Activated B cell treated with CpG ODN at 0.5 μM for 24 hours (primary cell): ENCODE data around the gene TAC3. TPM values are rescaled to one million over a fixed set of nuclear protein-coding genes. Genes with fewer than 3 reads are reported as not detected.

Experiments used
- ATAC-seq: fragments of 200-7000 bp; cut with Tn5 transposase; one replicate; pipeline ENCODE4 v1.10.0; 2021; ENCODE audit warnings: low read depth, mild to moderate bottlenecking, moderate library complexity
- CTCF ChIA-PET: fragments of 350-600 bp; sonication (Branson Sonifier 250); formaldehyde crosslinking; loops from one replicate; lab custom pipeline; 2021; ENCODE audit warnings: antibody characterized with exemption; lab: Charles Lee
- POLR2A ChIA-PET: fragments of 350-600 bp; sonication (Branson Sonifier 250); formaldehyde crosslinking; loops from one replicate; lab custom pipeline; 2021; ENCODE audit warnings: antibody characterized with exemption; lab: Charles Lee
- DNase-seq: peaks from one replicate; pipeline ENCODE4 v3.0.0; 2022
- H3K27ac Mint-ChIP-seq: one replicate; pipeline ENCODE4 v1.8.0; 2020; ENCODE audit warnings: mixed read lengths
- H3K27me3 Mint-ChIP-seq: one replicate; pipeline ENCODE4 v1.8.0; 2021; ENCODE audit warnings: mixed read lengths
- H3K36me3 Mint-ChIP-seq: one replicate; pipeline ENCODE4 v1.8.0; 2021; ENCODE audit warnings: low read depth, mixed read lengths
- H3K4me1 Mint-ChIP-seq: one replicate; pipeline ENCODE4 v1.8.0; 2021; ENCODE audit warnings: mixed read lengths
- H3K4me3 Mint-ChIP-seq: one replicate; pipeline ENCODE4 v1.8.0; 2020; ENCODE audit warnings: mild to moderate bottlenecking, mixed read lengths
- H3K9me3 Mint-ChIP-seq: one replicate; pipeline ENCODE4 v1.8.0; 2020; ENCODE audit warnings: mixed read lengths
- intact Hi-C: fragments of 100-400 bp; cut with micrococcal nuclease; formaldehyde crosslinking; loops from one replicate; pipeline ENCODE4 v1.15.1; 2024
- total RNA-seq: library from RNA; stranded (reverse); gene quantifications from 2 replicates; pipeline ENCODE4 v1.2.3, GENCODE V29; 2022
- TF ChIP-seq, protein P1 (sequence below): fragments of 200-600 bp; IDR thresholded peaks from one replicate; pipeline ENCODE4 v1.8.0; 2022; ENCODE audit warnings: antibody characterized with exemption, mild to moderate bottlenecking

Gene TAC3
- total RNA-seq, 1 donor from 2014 or later = not detected

- Mint-ChIP-seq H3K4me3 (no peak overlapping the region), H3K27me3 (peaks cover 6% of the 10 kb centered on the region), H3K4me1 (peaks cover 12% of the 10 kb centered on the region), H3K36me3 (peaks cover 12% of the 10 kb centered on the region), H3K27ac (no peak overlapping the region), H3K9me3 (no peaks in the 10 kb centered on the region)
- intact Hi-C loops = no loop called here
- DNase-seq (no peak), ATAC-seq (no peak)
- TF ChIP-seq, protein P1, sequence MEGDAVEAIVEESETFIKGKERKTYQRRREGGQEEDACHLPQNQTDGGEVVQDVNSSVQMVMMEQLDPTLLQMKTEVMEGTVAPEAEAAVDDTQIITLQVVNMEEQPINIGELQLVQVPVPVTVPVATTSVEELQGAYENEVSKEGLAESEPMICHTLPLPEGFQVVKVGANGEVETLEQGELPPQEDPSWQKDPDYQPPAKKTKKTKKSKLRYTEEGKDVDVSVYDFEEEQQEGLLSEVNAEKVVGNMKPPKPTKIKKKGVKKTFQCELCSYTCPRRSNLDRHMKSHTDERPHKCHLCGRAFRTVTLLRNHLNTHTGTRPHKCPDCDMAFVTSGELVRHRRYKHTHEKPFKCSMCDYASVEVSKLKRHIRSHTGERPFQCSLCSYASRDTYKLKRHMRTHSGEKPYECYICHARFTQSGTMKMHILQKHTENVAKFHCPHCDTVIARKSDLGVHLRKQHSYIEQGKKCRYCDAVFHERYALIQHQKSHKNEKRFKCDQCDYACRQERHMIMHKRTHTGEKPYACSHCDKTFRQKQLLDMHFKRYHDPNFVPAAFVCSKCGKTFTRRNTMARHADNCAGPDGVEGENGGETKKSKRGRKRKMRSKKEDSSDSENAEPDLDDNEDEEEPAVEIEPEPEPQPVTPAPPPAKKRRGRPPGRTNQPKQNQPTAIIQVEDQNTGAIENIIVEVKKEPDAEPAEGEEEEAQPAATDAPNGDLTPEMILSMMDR = no peak
- ChIA-PET CTCF (interaction anchor here (0.8 kb wide), 1 partner anchor 235 kb away, joined by 3 read pairs; no protein-coding TSS in a partner anchor), POLR2A (interaction anchor here (0.6 kb wide), 1 partner anchor 121 kb away, joined by 3 read pairs; no protein-coding TSS in a partner anchor)
These were observed 24.7 kb downstream of the TAC3 start for GRCh38 chr12:56991319-56992246.

DNA sequence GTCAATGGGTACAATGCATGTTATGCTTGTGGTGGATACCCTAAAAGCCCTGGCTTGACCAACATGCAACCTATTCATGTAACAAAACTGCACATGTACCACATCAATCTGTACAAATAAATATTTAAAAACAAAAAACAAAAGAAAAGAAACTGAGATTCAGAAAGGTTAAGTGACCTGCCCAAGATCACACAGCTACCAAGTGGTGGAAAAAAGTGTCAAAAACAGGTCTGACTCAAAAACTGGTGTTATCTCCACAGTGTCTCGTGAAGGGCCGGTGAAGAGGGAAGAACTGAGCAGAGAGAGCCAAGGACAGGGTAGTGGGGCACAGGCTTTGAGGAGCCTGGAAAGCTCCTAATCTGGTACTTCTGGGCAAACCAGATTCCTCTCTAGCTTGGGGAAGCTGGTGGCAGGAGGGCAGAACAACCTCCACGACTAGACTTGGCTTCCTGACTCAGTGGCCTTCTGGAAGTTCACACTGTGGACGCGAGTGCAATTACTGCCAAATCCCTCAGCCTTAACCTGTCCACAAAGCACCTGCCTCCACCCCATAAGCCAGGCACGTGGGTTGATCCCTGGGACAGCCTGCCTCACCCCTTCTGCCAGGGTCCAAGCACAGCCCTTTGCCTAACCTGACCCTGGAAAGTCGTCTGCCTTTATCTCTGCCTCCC lies 25.5 kb downstream of the TAC3 start:
- CTCF ChIA-PET = interaction anchor here (0.8 kb wide), 1 partner anchor 234 kb away, joined by 3 read pairs; no protein-coding TSS in a partner anchor
- intact Hi-C loops = no loop called here
- Mint-ChIP-seq H3K27me3 (peaks cover 6% of the 10 kb centered on the region), H3K4me1 (peaks cover 12% of the 10 kb centered on the region), H3K9me3 (no peaks in the 10 kb centered on the region), H3K4me3 (no peak overlapping the region), H3K36me3 (peaks cover 5% of the 10 kb centered on the region), H3K27ac (no peak overlapping the region)
- no peak for ATAC-seq
- no peak for DNase-seq
- POLR2A ChIA-PET = interaction anchor here (0.6 kb wide), 1 partner anchor 122 kb away, joined by 3 read pairs; no protein-coding TSS in a partner anchor
- TF ChIP-seq, protein P1 = no peak

- Mint-ChIP-seq H3K27ac (no peak overlapping the region), H3K36me3 (no peaks in the 10 kb centered on the region), H3K4me3 (no peak overlapping the region), H3K9me3 (no peaks in the 10 kb centered on the region), H3K4me1 (peaks cover 12% of the 10 kb centered on the region), H3K27me3 (peaks cover 6% of the 10 kb centered on the region)
- TF ChIP-seq, protein P1 = no peak
- DNase-seq = no peak
- intact Hi-C loops = no loop called here
- no peak for ATAC-seq
- CTCF ChIA-PET = interaction anchor here (0.8 to 4.4 kb wide), 2 partner anchors 233 kb away, joined by 3 to 68 read pairs; no protein-coding TSS in a partner anchor
- POLR2A ChIA-PET = no interaction called here
These were observed 26.3 kb downstream of the TAC3 start for GRCh38 chr12:56989861-56990610.

- H3K27me3 Mint-ChIP-seq = peaks cover 6% of the 10 kb centered on the region
- ChIA-PET CTCF (interaction anchor here (0.7 to 4.4 kb wide), 13 partner anchors 9 to 474 kb away, joined by 3 to 68 read pairs (median 8); partner anchors contain the start of gene HSD17B6), POLR2A (interaction anchor here (0.5 to 1.0 kb wide), 4 partner anchors 16 to 236 kb away, joined by 3 to 5 read pairs (median 4); no protein-coding TSS in a partner anchor)
- H3K4me3 Mint-ChIP-seq = no peak overlapping the region
- ATAC-seq = no peak
- TF ChIP-seq, protein P1 = no peak
- H3K9me3 Mint-ChIP-seq = no peaks in the 10 kb centered on the region
- H3K27ac Mint-ChIP-seq = no peak overlapping the region
- no peak for DNase-seq
- peaks cover 12% of the 10 kb centered on the region for H3K4me1 Mint-ChIP-seq
- no peaks in the 10 kb centered on the region for H3K36me3 Mint-ChIP-seq
- intact Hi-C loops = no loop called here
These were observed 28.1 kb downstream of the TAC3 start for GRCh38 chr12:56988207-56988739.
